HEK293T (cell line): Measurements from ENCODE around the gene PARP8.
A peak's percentile ranks its signal among the peaks of the same experiment; 100 is the strongest.
"Not testable (repeated sequence)": the region's sequence is repeated elsewhere in the genome, so short reads cannot be mapped to it uniquely, and the experiment has no call there.

Source experiments
- CTCF ChIA-PET: fragments of 350-600 bp; formaldehyde crosslinking; extraction: SDS; loops from one replicate; lab custom pipeline; 2021; ENCODE audit warnings: antibody characterized with exemption, inconsistent platforms; lab: Yijun Ruan, JAX
- POLR2A ChIA-PET: fragments of 350-600 bp; formaldehyde crosslinking; extraction: SDS; loops from one replicate; lab custom pipeline; 2020; ENCODE audit warnings: antibody characterized with exemption, inconsistent platforms; lab: Yijun Ruan, JAX
- DNase-seq: peaks from one replicate; pipeline ENCODE4 v3.0.0; 2012; ENCODE audit warnings: mixed read lengths; ENCODE audit errors: extremely low spot score
- CTBP1 ChIP-seq: fragments of 450-650 bp; IDR thresholded peaks from 2 replicates; pipeline ENCODE4 v1.6.1; 2016; ENCODE audit warnings: borderline replicate concordance
- ELF4 ChIP-seq: fragments of 450-650 bp; IDR thresholded peaks from 2 replicates; pipeline ENCODE4 v1.6.1; 2017; ENCODE audit warnings: antibody characterized with exemption
- FOXA1 ChIP-seq: fragments of 450-650 bp; IDR thresholded peaks from 2 replicates; pipeline ENCODE4 v1.6.1; 2016; ENCODE audit warnings: mild to moderate bottlenecking
- FOXK2 ChIP-seq: fragments of 450-650 bp; IDR thresholded peaks from 2 replicates; pipeline ENCODE4 v1.6.1; 2016; ENCODE audit warnings: mild to moderate bottlenecking
- FOXM1 ChIP-seq: fragments of 450-650 bp; IDR thresholded peaks from 2 replicates; pipeline ENCODE4 v1.6.1; 2017; ENCODE audit warnings: mild to moderate bottlenecking, borderline replicate concordance
- HDGF ChIP-seq: fragments of 450-650 bp; IDR thresholded peaks from 2 replicates; pipeline ENCODE4 v1.6.1; 2017; ENCODE audit warnings: antibody characterized with exemption, borderline replicate concordance
- L3MBTL2 ChIP-seq: fragments of 450-650 bp; conservative IDR thresholded peaks from 2 replicates; pipeline ENCODE4 v1.6.1; 2016; ENCODE audit warnings: mild to moderate bottlenecking
- NFRKB ChIP-seq: fragments of 450-650 bp; IDR thresholded peaks from 2 replicates; pipeline ENCODE4 v1.6.1; 2016; ENCODE audit warnings: mild to moderate bottlenecking, moderate library complexity
- SP1 ChIP-seq: fragments of 450-650 bp; IDR thresholded peaks from 2 replicates; pipeline ENCODE4 v1.6.1; 2017
- TARDBP ChIP-seq: fragments of 450-650 bp; IDR thresholded peaks from 2 replicates; pipeline ENCODE4 v1.6.1; 2016
- ZNF384 ChIP-seq: fragments of 450-650 bp; IDR thresholded peaks from 2 replicates; pipeline ENCODE4 v1.6.1; 2016
- TF ChIP-seq, protein P1 (sequence below): fragments of 450-650 bp; IDR thresholded peaks from 2 replicates; pipeline ENCODE4 v1.6.1; 2016

The PARP8 gene

DNA sequence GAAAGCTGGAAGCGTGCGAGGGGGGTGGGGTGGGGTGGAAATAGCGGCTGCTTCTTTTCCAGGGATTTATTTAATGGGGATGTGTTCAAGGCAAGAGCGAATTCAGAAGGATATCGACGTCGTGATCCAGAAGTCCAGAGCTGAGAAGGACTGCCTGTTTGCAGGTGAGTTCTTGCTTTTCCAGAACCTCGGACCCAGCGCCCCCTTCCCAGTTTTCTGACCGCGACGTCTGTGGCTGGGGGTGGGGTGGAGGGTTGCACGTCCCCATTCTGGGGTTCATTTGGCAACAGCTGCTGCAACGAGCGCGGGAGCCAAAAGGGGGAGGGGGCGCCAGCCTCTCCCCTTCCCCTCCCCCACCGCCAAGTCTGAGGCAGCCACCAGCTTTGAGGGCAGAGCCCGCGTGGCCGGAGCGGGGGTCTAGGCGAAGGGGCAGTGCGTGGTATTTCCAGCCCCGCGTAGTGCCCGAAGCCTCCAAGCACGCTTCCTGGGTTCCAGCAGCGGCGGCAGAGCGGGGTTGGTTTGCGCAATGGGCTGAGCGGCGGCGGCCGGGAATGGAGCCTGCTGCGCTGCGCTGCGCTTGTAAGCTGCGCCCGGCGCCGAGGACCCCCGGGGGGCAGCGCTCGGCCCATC lies 701 bp downstream of the PARP8 start:
- peak; percentile 22 for DNase-seq
- TF ChIP-seq FOXK2 (no peak), SP1 (no peak), NFRKB (no peak), HDGF (no peak), L3MBTL2 (peak; percentile 44; the same call in 1 of the 2 replicates), CTBP1 (no peak)
- TF ChIP-seq, protein P1, sequence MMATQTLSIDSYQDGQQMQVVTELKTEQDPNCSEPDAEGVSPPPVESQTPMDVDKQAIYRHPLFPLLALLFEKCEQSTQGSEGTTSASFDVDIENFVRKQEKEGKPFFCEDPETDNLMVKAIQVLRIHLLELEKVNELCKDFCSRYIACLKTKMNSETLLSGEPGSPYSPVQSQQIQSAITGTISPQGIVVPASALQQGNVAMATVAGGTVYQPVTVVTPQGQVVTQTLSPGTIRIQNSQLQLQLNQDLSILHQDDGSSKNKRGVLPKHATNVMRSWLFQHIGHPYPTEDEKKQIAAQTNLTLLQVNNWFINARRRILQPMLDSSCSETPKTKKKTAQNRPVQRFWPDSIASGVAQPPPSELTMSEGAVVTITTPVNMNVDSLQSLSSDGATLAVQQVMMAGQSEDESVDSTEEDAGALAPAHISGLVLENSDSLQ = no peak
- CTCF ChIA-PET = no interaction called here
- POLR2A ChIA-PET = interaction anchor here (1.5 kb wide), 1 partner anchor 9 kb away, joined by 4 read pairs; no protein-coding TSS in a partner anchor

DNA sequence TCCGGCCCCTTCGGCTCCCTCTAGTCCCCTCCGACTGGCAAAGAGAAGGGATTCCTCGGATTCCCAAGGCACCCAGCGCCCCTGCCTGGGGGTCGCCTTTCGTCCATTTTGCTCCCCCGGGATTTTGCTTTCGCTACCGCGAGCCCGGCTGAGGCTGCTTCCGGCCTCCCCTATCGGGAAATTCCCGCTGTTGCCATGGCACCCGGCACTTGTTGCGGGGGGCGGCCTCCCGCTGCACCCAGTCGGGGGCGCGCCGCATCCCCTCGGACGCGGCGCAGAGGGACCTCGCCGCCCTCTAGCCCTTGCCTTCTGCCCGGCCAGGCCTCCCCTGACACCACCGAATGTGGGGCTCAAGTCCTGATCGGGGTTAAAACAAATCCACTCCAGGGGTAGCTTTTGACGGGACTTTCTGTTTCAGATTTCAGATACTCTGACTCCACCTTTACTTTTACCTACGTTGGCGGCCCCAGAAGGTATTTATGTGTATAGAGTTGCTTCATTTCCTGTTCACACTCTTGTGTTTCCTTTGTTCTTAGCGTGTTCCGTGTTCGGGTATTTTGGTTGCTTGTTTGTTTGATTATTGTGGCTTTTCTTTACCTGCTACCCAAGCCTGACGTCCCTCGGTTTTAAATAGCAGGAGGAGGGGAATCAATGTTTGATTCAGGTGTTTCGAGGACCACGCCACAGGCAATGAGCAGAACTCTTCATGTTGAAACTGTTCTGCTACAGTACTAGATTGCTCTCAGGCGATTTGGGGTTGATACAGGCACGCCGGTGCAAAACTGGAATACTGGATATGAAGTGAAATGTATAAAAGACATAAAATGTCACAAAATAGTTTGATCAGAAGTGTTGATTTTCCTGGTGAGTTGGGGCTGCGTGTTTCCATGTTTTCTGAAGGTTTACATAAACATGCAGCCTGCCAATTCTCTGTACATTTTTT lies 1.5 kb downstream of the PARP8 start:
- DNase-seq = peak; percentile 34
- ChIA-PET CTCF (no interaction called here), POLR2A (interaction anchor here (1.5 kb wide), 1 partner anchor 10 kb away, joined by 4 read pairs; no protein-coding TSS in a partner anchor)
- no peak for TF ChIP-seq TARDBP
- TF ChIP-seq L3MBTL2 = peak; percentile 30; the same call in 1 of the 2 replicates

DNA sequence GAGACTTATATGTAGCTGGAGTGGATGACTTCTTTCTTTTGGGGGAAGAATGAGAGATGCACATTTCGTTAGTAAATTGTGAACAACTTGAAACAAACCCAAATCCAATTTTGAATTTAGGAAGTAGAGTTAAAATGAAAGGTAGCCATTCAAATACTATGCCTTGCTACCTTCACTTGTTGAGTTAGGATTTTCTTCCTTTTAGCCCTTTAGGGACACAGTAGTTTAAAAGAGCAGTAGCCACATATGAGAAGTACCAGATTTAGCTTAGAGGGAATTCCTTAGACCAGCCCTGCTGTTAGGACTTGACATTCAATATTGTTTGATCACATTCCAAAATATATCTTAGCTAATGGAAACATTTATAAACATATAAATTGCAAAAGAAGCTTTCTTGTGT lies 2.2 kb downstream of the PARP8 start:
- CTCF ChIA-PET, DNase-seq, POLR2A ChIA-PET: not testable (repeated sequence)

DNA sequence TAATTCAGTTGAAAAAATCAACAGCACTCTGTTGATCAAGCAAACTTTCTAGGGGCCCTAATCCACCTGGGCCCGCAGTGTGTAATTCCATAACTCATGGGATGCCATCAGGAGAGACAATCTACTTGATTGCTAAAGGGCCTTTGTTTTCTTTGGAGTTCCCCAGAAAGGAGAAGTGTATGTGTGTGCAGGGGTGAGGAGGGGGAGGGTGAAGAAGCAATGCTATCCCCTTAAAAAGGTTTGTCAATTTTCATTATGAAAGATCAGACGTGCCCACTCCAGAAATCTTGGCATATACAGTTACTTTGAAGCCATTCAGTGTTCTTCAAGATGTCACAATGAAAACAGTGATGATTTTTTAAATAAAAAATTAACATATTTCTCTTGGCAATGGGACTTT lies 6.2 kb downstream of the PARP8 start:
- TF ChIP-seq, protein P1 = no peak
- ChIA-PET POLR2A (no interaction called here), CTCF (no interaction called here)
- no peak for DNase-seq

DNA sequence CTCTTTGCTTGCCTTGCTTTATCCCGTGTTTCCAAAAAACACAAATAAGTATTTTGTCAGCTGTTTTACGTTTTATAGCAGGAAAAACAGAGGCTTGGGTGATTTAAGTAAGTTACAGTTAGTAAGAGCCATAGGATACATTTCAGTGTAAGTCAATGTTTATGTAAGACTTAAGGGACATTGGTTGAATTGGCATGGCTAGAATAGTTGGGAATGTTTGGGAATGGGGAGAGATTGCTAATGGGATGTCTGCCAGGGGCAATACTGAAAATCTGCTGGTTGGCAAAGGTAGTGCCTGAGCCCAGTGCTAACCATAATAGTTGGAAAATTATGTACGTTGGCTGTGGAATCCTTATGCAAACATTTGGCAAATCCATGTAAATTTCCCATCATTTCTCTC lies 7.0 kb downstream of the PARP8 start:
- CTCF ChIA-PET, DNase-seq, POLR2A ChIA-PET: not testable (repeated sequence)

DNA sequence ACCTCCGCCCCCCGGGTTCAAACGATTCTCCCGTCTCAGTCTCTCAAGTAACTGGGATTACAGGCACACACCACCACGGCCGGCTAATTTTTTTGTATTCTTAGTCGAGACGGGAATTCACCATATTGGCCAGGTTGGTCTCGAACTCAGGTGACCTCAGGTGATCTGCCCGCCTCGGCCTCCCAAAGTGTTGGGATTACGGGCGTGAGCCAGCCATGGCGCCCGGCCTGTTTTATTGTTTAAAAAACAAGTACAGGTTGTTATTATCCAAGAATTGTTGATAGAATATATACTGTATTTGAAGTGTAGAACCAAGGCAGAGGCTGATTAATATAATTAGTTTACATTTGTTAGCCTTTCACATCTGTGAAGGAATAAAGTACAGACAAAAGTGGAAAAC lies 8.9 kb downstream of the PARP8 start:
- CTCF ChIA-PET = no interaction called here
- no peak for DNase-seq
- no peak for TF ChIP-seq TARDBP
- TF ChIP-seq CTBP1 = no peak
- no peak for TF ChIP-seq SP1
- no peak for TF ChIP-seq FOXA1
- no peak for TF ChIP-seq ELF4
- POLR2A ChIA-PET = no interaction called here

DNA sequence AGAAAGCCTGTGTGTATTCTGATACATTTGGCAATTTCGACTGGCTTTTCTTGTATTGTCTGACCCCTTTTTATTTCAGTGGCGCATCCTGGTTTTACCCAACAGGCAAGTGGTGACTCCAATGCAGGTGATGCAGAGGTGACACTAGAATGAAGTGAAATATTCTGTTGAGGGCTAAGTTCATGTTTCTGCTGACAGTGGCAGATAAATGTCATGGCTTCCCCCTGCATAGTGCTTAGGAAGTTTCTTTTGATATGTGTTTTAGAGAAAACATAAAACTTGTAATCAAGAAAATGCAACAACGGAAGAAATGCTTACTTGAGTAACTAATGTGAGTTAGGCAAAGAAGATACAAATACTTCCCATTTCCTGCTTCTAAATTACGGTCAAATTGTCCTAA lies 13.1 kb downstream of the PARP8 start:
- DNase-seq, POLR2A ChIA-PET, CTCF ChIA-PET: not testable (repeated sequence)

DNA sequence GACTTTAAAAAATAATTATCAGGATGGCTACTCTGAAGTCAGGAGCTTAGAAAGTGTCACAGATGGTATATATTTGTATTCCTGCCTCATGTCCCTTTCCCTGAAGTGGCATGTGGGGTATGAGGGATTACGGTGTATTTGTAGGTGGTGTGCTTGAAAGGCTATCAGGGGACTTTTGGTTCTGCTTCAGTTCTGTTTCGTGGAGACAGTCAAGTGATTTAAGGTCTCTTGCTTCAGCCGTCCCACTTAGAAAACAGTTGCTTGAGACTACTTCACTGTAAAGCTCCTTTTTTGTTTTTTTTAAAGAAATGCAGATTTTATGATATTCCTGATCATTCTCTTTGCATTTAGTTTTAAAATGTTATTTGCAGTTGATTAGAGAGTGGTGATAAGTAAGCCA lies 18.3 kb downstream of the PARP8 start:
- TF ChIP-seq HDGF = no peak
- TF ChIP-seq FOXK2 = no peak
- no peak for TF ChIP-seq ELF4
- TF ChIP-seq TARDBP = no peak
- TF ChIP-seq FOXM1 = no peak
- TF ChIP-seq, protein P1 = no peak
- no peak for TF ChIP-seq L3MBTL2
- no peak for TF ChIP-seq ZNF384
- TF ChIP-seq NFRKB = no peak
- TF ChIP-seq SP1 = no peak
- no peak for TF ChIP-seq CTBP1
- POLR2A ChIA-PET = no interaction called here
- CTCF ChIA-PET = no interaction called here
- DNase-seq = no peak
